PC-9 (cell line): Measurements from ENCODE around the gene RAB3GAP2. TPM values are rescaled to one million over a fixed set of nuclear protein-coding genes. Genes with fewer than 3 reads are reported as not detected.
"Not testable (repeated sequence)": the region's sequence is repeated elsewhere in the genome, so short reads cannot be mapped to it uniquely, and the experiment has no call there.

ENCODE experiments used
- BruUV-seq: library from RNA; stranded (reverse); fragments of 400-500 nt; replicated peaks from 2 replicates; lab custom pipeline; 2021; lab: Mats Ljungman, UMichigan
- CTCF ChIA-PET: fragments of 300-600 bp; sonication (Branson Sonifier 250); formaldehyde crosslinking; loops from one replicate; lab custom pipeline; 2022; ENCODE audit warnings: antibody characterized with exemption; lab: Charles Lee
- POLR2A ChIA-PET: fragments of 300-600 bp; sonication (Branson Sonifier 250); formaldehyde crosslinking; loops from one replicate; lab custom pipeline; 2022; ENCODE audit warnings: antibody characterized with exemption; ENCODE audit not compliant: unreplicated experiment; lab: Charles Lee
- DNase-seq, 2 experiments: peaks; one replicate each; pipeline versions ENCODE4 v3.0.0 to v3.0.0-alpha.2; 2015 to 2022; ENCODE audit warnings: mixed read lengths in 1 of 2
- H2AFZ ChIP-seq: fragments of 200-600 bp; sonication (generic); 2 replicates; pipeline ENCODE4 v1.8.1; 2017; ENCODE audit warnings: antibody characterized with exemption
- H3F3A ChIP-seq: fragments of 200-600 bp; sonication (generic); 2 replicates; pipeline ENCODE4 v1.8.1; 2017; ENCODE audit warnings: antibody characterized with exemption, mild to moderate bottlenecking, low read depth; ENCODE audit not compliant: insufficient read depth
- H3K27ac ChIP-seq: fragments of 200-600 bp; sonication (generic); 2 replicates; pipeline ENCODE4 v1.6.1; 2016; ENCODE audit warnings: mixed run types
- H3K27me3 ChIP-seq: fragments of 200-600 bp; sonication (generic); 2 replicates; pipeline ENCODE4 v1.6.1; 2016; ENCODE audit warnings: low read depth, mixed run types; ENCODE audit not compliant: insufficient read depth
- H3K36me3 ChIP-seq: fragments of 200-600 bp; sonication (generic); 2 replicates; pipeline ENCODE4 v1.6.1; 2016; ENCODE audit warnings: low read depth, mixed run types
- H3K4me1 ChIP-seq: fragments of 200-600 bp; sonication (generic); replicated peaks from 2 replicates; pipeline ENCODE4 v1.6.1; 2016; ENCODE audit warnings: mixed run types; ENCODE audit not compliant: insufficient read depth
- H3K4me2 ChIP-seq: fragments of 200-600 bp; sonication (generic); 2 replicates; pipeline ENCODE4 v1.6.1; 2017; ENCODE audit warnings: mixed run types
- H3K4me3 ChIP-seq: fragments of 200-600 bp; sonication (generic); 2 replicates; pipeline ENCODE4 v1.6.1; 2016; ENCODE audit warnings: mixed run types
- H3K79me2 ChIP-seq: fragments of 200-600 bp; sonication (generic); 2 replicates; pipeline ENCODE4 v1.6.1; 2017; ENCODE audit warnings: low read depth, mixed run types
- H3K9me2 ChIP-seq: fragments of 200-600 bp; sonication (generic); 2 replicates; pipeline ENCODE4 v1.8.1; 2017; ENCODE audit warnings: mild to moderate bottlenecking; ENCODE audit not compliant: insufficient read depth
- H3K9me3 ChIP-seq: fragments of 200-600 bp; sonication (generic); 2 replicates; pipeline ENCODE4 v1.8.1; 2016; ENCODE audit warnings: low read depth; ENCODE audit not compliant: insufficient read depth
- H4K20me1 ChIP-seq: fragments of 200-600 bp; sonication (generic); 2 replicates; pipeline ENCODE4 v1.8.1; 2017; ENCODE audit not compliant: insufficient read depth
- CTCF ChIP-seq: fragments of 200-600 bp; sonication (generic); conservative IDR thresholded peaks from 2 replicates; pipeline ENCODE4 v1.6.1; 2017; ENCODE audit warnings: mixed run types, antibody characterized with exemption, mild to moderate bottlenecking, moderate library complexity
- EZH2 ChIP-seq: fragments of 200-600 bp; sonication (generic); IDR thresholded peaks from 2 replicates; pipeline ENCODE4 v1.8.0; 2017; ENCODE audit warnings: antibody characterized with exemption, low read depth
- intact Hi-C: fragments of 100-400 bp; cut with micrococcal nuclease; formaldehyde crosslinking; loops from one replicate; pipeline ENCODE4 v1.10.0; 2022; ENCODE audit not compliant: unreplicated experiment
- total RNA-seq: library from RNA; stranded (reverse); gene quantifications from 2 replicates; pipeline ENCODE4 v1.2.3, GENCODE V29; 2021

RAB3GAP2 gene
- total RNA-seq, 1 experiment from 2014 or later, result 51.0 TPM

DNA sequence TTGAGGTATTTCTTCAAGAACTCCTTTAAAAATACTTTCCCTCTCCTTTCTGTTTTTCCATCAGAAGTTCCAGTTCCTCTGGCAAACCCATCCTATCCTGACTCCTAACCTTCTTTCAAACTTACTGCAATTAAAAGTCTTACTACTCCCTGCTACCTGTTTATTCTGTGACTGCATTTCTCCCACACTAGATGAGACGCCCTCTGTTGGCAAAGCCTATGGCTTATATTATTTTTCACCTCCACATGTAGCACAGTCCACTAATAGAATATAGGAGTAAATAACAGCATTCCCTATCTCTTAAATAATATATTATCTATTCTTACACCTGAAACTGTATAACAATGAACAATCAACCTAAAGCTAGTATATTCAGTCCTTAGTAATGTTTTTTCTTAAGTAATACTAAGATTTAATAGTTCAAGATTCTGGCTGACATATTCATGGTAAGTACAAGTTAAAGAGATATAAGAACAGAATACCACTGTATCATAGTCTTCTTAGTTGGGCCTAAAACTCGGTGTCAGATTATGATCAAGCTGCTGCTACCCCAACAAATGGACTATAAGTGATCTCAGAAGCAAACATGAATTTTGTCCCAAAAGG is 54.8 kb downstream of the RAB3GAP2 start:
- no peaks in the 10 kb centered on the region for H3K4me1 ChIP-seq
- no peaks in the 10 kb centered on the region for H3K27me3 ChIP-seq
- H3K4me2 ChIP-seq, result no peak overlapping the region
- H3K36me3 ChIP-seq, result no peaks in the 10 kb centered on the region
- no peak overlapping the region for H3K4me3 ChIP-seq
- H4K20me1 ChIP-seq, result peaks cover 4% of the 10 kb centered on the region; the same call in 1 of the 2 replicates
- no peaks in the 10 kb centered on the region for H3K9me2 ChIP-seq
- DNase-seq, result peak in 1 of 2 experiments; percentile 5
- intact Hi-C loops, result no loop called here
- H3F3A ChIP-seq, result 0 out of 2 replicates have a peak, but pooled peaks cover 2% of the 10 kb centered on the region
- no peaks in the 10 kb centered on the region for H3K9me3 ChIP-seq
- no TSS peak for BruUV-seq
- no peak overlapping the region for H3K27ac ChIP-seq
- TF ChIP-seq EZH2, result no peak
- TF ChIP-seq CTCF, result peak; percentile 56
- H2AFZ ChIP-seq, result no peak overlapping the region
- POLR2A ChIA-PET, result no interaction called here
- peaks cover 3% of the 10 kb centered on the region; the same call in 1 of the 2 replicates for H3K79me2 ChIP-seq
- CTCF ChIA-PET, result interaction anchor here (0.6 to 0.7 kb wide), 2 partner anchors 28 to 965 kb away, joined by 3 read pairs; no protein-coding TSS in a partner anchor

GRCh38 chr1:220213382-220213983 is 58.8 kb downstream of the RAB3GAP2 start:
- H3K27me3 ChIP-seq, result no peaks in the 10 kb centered on the region
- H2AFZ ChIP-seq, result no peak overlapping the region
- POLR2A ChIA-PET, result interaction anchor here (0.6 to 0.7 kb wide), 2 partner anchors 573 to 1833 kb away, joined by 5 to 9 read pairs; partner anchors contain the start of gene MTARC1
- CTCF ChIA-PET, result no interaction called here
- no peaks in the 10 kb centered on the region for H3K4me1 ChIP-seq
- peaks cover 3% of the 10 kb centered on the region; the same call in 1 of the 2 replicates for H3K79me2 ChIP-seq
- BruUV-seq, result no TSS peak
- H3K4me3 ChIP-seq, result no peak overlapping the region
- H4K20me1 ChIP-seq, result peaks cover 6% of the 10 kb centered on the region; the same call in 1 of the 2 replicates
- H3K36me3 ChIP-seq, result peaks cover 6% of the 10 kb centered on the region; the same call in 1 of the 2 replicates
- TF ChIP-seq CTCF (no peak), EZH2 (no peak)
- no peak overlapping the region for H3K4me2 ChIP-seq
- DNase-seq, result no peak
- H3K9me2 ChIP-seq, result no peaks in the 10 kb centered on the region
- H3K27ac ChIP-seq, result no peak overlapping the region
- no peaks in the 10 kb centered on the region for H3K9me3 ChIP-seq
- 0 out of 2 replicates have a peak, but pooled peaks cover 2% of the 10 kb centered on the region for H3F3A ChIP-seq
- intact Hi-C loops, result no loop called here

- H3K36me3 ChIP-seq, result peaks cover 20% of the 10 kb centered on the region; the same call in 1 of the 2 replicates
- CTCF ChIA-PET, result no interaction called here
- no peak overlapping the region for H3K4me2 ChIP-seq
- H4K20me1 ChIP-seq, result peaks cover 3% of the 10 kb centered on the region; the same call in 1 of the 2 replicates
- POLR2A ChIA-PET, result no interaction called here
- H3K4me1 ChIP-seq, result no peaks in the 10 kb centered on the region
- H3K79me2 ChIP-seq, result no peaks in the 10 kb centered on the region
- no peaks in the 10 kb centered on the region for H3K9me3 ChIP-seq
- DNase-seq, result no peak
- BruUV-seq, result no TSS peak
- no peaks in the 10 kb centered on the region for H3K9me2 ChIP-seq
- H3K27me3 ChIP-seq, result no peaks in the 10 kb centered on the region
- no peaks in the 10 kb centered on the region for H3F3A ChIP-seq
- H3K27ac ChIP-seq, result no peak overlapping the region
- no peak overlapping the region for H2AFZ ChIP-seq
- no peak overlapping the region for H3K4me3 ChIP-seq
- intact Hi-C loops, result no loop called here
- TF ChIP-seq CTCF (no peak), EZH2 (no peak)
Observed at GRCh38 chr1:220207411-220207810, 64.8 kb downstream of the RAB3GAP2 start.

GRCh38 chr1:220204758-220205157 is 67.5 kb downstream of the RAB3GAP2 start:
- H3K27me3 ChIP-seq, H3K9me2 ChIP-seq, BruUV-seq, CTCF ChIA-PET, H3K9me3 ChIP-seq, H3K79me2 ChIP-seq, H2AFZ ChIP-seq, H3K4me1 ChIP-seq, H3F3A ChIP-seq, intact Hi-C loops, H3K4me2 ChIP-seq, POLR2A ChIA-PET, H3K27ac ChIP-seq, H4K20me1 ChIP-seq, H3K4me3 ChIP-seq, DNase-seq: not testable (repeated sequence)
- peaks cover 20% of the 10 kb centered on the region; the same call in 1 of the 2 replicates for H3K36me3 ChIP-seq
